ENCODE results near the gene CDK2.

DNA sequence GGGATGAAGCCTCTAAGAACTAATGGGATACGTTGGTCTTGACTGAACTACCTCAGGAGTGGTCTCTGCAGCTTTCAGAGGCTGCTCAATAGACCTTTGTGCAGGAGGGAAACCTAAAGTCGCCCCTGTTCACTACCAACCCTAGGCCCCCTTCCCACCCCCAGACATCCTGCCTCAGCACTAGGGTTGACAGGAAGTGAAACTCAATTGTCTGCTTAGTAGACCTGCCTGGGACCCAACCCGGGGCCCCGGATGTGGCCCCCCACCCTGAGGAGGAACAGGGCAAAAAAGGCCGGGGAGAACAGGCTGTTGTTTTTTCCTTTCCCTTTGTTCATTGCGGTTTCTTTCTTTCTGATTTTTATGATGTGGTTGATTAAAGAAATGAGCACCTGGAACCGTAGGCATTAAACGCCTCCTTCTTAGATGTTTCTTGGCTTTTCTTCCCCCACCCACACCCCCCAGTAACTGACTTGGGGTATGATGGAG lies 37.3 kb upstream of the CDK2 start:
- no peak for TF ChIP-seq SIN3A (IDR thresholded peaks at IDR 0.05; ENCODE audit: borderline replicate concordance, insufficient read depth, low read length)
- TF ChIP-seq, protein P1, sequence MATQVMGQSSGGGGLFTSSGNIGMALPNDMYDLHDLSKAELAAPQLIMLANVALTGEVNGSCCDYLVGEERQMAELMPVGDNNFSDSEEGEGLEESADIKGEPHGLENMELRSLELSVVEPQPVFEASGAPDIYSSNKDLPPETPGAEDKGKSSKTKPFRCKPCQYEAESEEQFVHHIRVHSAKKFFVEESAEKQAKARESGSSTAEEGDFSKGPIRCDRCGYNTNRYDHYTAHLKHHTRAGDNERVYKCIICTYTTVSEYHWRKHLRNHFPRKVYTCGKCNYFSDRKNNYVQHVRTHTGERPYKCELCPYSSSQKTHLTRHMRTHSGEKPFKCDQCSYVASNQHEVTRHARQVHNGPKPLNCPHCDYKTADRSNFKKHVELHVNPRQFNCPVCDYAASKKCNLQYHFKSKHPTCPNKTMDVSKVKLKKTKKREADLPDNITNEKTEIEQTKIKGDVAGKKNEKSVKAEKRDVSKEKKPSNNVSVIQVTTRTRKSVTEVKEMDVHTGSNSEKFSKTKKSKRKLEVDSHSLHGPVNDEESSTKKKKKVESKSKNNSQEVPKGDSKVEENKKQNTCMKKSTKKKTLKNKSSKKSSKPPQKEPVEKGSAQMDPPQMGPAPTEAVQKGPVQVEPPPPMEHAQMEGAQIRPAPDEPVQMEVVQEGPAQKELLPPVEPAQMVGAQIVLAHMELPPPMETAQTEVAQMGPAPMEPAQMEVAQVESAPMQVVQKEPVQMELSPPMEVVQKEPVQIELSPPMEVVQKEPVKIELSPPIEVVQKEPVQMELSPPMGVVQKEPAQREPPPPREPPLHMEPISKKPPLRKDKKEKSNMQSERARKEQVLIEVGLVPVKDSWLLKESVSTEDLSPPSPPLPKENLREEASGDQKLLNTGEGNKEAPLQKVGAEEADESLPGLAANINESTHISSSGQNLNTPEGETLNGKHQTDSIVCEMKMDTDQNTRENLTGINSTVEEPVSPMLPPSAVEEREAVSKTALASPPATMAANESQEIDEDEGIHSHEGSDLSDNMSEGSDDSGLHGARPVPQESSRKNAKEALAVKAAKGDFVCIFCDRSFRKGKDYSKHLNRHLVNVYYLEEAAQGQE (IDR thresholded peaks at IDR 0.05; ENCODE audit: insufficient read depth in 1 of 2, low read depth in 2 of 2, low read length in 2 of 2): no peak

Data from PFSK-1 (cell line).